Activated naive CD4-positive, alpha-beta T cell treated with anti-CD3 and anti-CD28 coated beads, Interleukin-2, amount 50 U/mL, for 24 hours (primary cell): ENCODE measurements around the gene FBXO22.
"Not testable (repeated sequence)": the region's sequence is repeated elsewhere in the genome, so short reads cannot be mapped to it uniquely, and the experiment has no call there.

Experiments
- H3K27ac Mint-ChIP-seq: one replicate; pipeline ENCODE4 v1.8.0; 2021; ENCODE audit warnings: mild to moderate bottlenecking, mixed read lengths
- H3K27me3 Mint-ChIP-seq: one replicate; pipeline ENCODE4 v1.8.0; 2021; ENCODE audit warnings: mixed read lengths
- H3K36me3 Mint-ChIP-seq: one replicate; pipeline ENCODE4 v1.8.0; 2021; ENCODE audit warnings: mixed read lengths
- H3K4me1 Mint-ChIP-seq: one replicate; pipeline ENCODE4 v1.8.0; 2021; ENCODE audit warnings: mixed read lengths
- H3K4me3 Mint-ChIP-seq: one replicate; pipeline ENCODE4 v1.8.0; 2021; ENCODE audit warnings: mild to moderate bottlenecking, mixed read lengths
- H3K9me3 Mint-ChIP-seq: one replicate; pipeline ENCODE4 v1.8.0; 2021; ENCODE audit warnings: mixed read lengths

Gene FBXO22

DNA sequence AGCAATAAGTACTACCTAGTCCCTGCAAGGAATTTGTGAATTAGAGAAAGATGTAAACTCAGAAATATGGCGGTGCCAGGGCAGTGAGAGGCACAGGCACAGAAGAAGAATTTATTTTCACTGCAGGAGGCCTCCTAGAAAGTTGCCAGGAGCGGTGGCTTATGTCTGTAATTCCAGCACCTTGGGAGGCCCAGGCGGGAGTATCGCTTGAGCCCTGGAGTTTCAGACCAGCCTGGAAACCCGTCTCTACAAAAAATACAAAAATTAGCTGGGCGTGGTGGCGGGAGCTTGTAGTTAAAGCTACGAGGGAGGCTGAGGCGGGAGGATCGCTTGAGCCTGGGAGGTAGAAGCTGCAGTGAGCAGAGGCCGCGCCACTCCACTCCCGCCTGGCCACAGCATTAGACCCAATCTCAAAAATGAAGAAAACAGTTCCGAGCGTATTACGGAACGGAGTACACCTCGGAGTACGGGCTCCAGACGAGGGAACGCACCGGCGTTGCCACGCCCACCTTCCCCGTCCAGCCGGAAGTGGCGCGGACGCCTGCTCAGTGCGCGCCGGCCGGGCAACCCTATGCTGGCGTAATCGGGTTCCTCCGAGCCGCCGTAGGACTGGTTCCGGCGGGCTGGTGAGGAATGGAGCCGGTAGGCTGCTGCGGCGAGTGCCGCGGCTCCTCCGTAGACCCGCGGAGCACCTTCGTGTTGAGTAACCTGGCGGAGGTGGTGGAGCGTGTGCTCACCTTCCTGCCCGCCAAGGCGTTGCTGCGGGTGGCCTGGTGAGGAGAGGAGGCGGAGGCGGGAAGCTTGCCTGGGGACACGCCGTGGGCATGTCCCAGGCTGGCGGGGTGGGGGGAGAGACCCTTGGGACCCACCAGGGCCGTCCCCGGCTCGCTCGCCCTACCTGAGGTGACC, at the start of gene FBXO22:
Gene FBXO22 (plus strand): TSS at position 548 of the 909 bp plus-strand sequence. CDS start 86 bp downstream, at position 634.
- peak within 1 kb of the TSS; percentile 100 for H3K4me3 Mint-ChIP-seq
- peaks cover 53% of the 10 kb centered on the region for H3K4me1 Mint-ChIP-seq
- no peaks in the 10 kb centered on the region for H3K9me3 Mint-ChIP-seq
- H3K36me3 Mint-ChIP-seq, result peaks cover 6% of the 10 kb centered on the region
- peak within 1 kb of the TSS; percentile 99 for H3K27ac Mint-ChIP-seq
- no peaks in the 10 kb centered on the region for H3K27me3 Mint-ChIP-seq

DNA sequence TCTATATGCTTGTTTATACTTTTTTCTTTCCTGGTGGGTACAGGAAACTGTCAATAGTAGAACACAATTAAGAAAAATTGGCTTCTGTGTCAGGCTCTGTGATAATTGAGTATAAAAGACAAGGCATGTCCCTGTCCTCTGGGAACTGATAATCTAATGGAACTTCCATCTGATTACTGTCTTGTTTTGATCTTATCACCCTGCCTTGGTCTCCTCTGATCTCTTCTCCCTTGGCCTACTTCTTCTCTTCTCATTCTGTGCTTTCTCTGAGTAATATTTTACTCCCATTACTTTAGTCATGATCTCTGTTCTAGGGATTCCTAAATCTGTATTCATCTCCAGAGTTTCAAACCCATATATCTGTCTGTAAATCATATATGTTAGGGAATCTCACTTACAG, 45.8 kb upstream of the FBXO22 start:
- Mint-ChIP-seq H3K36me3 (peaks cover 11% of the 10 kb centered on the region), H3K4me1 (peaks cover 42% of the 10 kb centered on the region), H3K27me3 (no peaks in the 10 kb centered on the region), H3K27ac (no peak overlapping the region), H3K4me3 (no peak overlapping the region), H3K9me3 (no peaks in the 10 kb centered on the region)

DNA sequence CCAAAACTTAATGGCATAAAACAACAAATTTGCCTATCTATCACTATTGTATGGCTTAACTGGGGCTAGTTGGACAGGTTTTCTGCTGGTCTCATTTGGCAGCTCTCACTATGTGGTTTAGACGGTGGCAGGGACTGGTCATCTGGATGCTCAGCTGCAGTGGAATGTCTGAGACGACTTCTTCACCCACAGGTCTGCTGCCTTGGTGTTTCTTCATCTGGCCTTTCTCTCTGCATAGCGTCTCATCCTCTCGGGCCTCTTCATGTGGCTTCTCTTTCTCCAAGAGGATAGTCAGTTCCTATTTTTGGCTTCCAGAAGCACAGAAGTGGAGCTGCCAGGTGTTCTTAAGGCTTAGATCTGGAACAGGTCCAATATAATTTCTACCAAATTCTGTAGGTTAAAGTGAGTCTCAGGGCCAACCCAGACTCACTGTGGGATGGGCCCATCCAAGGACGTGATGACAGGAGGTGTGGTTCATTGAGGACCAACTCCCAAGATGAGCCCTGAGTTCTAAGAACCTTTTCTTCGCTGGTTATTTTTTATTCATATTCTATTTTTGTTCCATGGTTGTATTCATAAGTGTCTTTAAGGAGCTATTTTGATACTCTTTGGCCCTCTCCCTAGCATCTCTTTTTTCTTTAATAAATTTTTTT, 41.8 kb upstream of the FBXO22 start:
- peaks cover 19% of the 10 kb centered on the region for H3K36me3 Mint-ChIP-seq
- no peaks in the 10 kb centered on the region for H3K27me3 Mint-ChIP-seq
- H3K27ac Mint-ChIP-seq, result no peak overlapping the region
- no peaks in the 10 kb centered on the region for H3K9me3 Mint-ChIP-seq
- peaks cover 65% of the 10 kb centered on the region for H3K4me1 Mint-ChIP-seq
- no peak overlapping the region for H3K4me3 Mint-ChIP-seq

DNA sequence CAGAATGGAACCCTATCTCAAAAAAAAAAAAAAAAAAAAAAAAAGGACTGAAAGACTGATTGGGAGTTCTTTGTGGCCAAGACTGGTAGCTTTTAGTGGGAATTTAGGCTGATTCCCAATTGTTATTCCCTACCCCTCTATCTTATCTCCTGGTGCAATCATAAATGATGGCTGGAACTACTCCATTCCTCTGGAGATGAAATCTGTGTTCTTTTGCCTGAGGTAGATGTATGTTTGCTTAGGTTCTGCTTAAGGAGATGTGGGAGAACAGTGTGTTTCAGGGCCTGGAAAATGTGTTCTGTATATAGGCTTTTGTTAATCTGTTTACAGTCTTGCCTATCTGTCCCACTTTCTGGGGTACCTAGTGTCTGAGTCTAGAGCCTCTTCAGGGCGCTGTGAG, 40.9 kb upstream of the FBXO22 start:
- H3K4me3 Mint-ChIP-seq, result no peak overlapping the region

DNA sequence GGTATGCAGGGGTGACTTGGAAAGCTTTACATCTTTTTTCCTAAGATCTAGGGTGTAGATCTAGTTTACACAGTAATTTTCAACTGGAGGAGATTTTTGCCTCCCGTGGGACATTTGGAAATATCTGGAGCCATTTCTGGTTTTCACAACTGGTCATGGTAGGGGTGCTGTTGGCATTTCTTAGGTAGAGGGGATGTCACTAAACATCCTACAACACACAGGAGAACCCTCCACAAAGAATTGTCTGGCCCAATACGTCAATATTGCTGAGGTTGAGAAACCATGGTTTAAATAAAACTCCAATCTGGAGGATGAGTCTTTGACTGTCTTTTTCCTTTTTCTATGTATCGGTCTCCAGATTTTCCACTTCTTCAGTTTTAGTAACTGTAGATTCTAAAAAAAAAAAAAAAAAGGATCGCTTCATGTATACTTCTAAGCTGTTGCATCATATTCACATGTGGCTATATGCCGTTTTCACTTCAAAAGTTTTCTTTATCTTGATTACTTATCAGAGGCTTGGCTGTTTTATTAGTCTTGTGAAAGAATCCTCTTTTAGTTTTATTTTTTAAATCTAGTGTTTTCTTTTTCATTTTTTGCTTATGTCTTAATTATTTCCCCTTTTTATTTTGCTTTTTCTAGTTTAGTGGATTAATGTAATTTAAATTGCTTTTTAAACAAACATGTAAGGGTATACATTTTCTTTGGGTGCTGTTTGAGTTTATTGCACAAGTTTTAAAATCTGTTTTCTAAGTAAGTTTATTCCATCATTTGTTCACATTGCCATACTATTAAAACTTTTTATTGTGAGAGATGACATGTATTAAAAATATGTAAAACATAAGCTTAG, 39.2 kb upstream of the FBXO22 start:
- peaks cover 17% of the 10 kb centered on the region for H3K36me3 Mint-ChIP-seq
- no peak overlapping the region for H3K27ac Mint-ChIP-seq
- H3K4me1 Mint-ChIP-seq, result peaks cover 61% of the 10 kb centered on the region
- H3K4me3 Mint-ChIP-seq, result no peak overlapping the region
- no peaks in the 10 kb centered on the region for H3K9me3 Mint-ChIP-seq
- H3K27me3 Mint-ChIP-seq, result no peaks in the 10 kb centered on the region

More for the DNA sequence above, 40.9 kb upstream of the FBXO22 start:
- peaks cover 19% of the 10 kb centered on the region for H3K36me3 Mint-ChIP-seq
- peaks cover 72% of the 10 kb centered on the region for H3K4me1 Mint-ChIP-seq
- no peak overlapping the region for H3K27ac Mint-ChIP-seq
- H3K9me3 Mint-ChIP-seq, result no peaks in the 10 kb centered on the region
- H3K27me3 Mint-ChIP-seq, result no peaks in the 10 kb centered on the region

DNA sequence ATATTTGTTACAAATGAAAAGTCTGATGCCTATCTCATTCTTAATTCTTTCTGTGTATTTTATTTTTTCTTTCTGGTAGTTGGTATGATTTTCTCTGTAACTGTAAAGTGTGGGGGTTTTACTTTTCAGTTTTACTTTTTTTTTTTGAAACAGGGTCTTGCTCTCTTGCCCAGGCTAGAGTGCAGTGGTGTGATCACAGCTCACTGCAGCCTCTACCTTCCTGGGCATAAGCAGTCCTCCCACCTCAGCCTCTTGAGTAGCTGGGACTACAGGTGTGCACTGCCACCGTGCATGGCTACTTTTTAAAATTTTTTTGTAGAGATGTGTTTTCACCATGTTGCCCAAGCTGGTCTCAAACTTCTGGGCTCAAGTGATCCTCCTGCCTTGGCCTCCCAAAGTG, 37.6 kb upstream of the FBXO22 start:
- Mint-ChIP-seq H3K27ac (peak overlapping the region; percentile 35), H3K4me1 (peaks cover 48% of the 10 kb centered on the region), H3K36me3 (peaks cover 17% of the 10 kb centered on the region)
- not testable (repeated sequence) for H3K4me3 Mint-ChIP-seq, H3K27me3 Mint-ChIP-seq, H3K9me3 Mint-ChIP-seq

DNA sequence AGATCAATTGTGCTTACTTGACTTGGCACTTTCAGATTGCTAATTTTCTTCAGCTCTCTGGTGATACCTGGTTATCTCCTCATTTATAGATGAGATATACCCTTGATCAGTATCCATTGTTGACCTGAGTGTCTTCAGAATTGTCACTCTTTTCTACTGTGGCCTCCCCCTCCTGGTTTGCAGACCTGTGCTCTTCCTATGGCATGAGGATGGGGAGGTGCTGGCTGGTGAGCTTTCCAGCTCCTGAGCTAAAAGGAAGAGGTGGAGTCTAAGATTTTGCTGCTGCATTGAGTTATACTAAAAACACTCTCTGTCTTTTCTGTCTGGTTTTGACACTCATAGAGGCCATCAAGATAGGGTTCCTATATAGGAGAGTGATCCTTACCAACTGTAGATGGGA, 36.8 kb upstream of the FBXO22 start:
- Mint-ChIP-seq H3K27ac (no peak overlapping the region), H3K27me3 (no peaks in the 10 kb centered on the region), H3K9me3 (no peaks in the 10 kb centered on the region), H3K4me3 (no peak overlapping the region), H3K4me1 (peaks cover 45% of the 10 kb centered on the region), H3K36me3 (peaks cover 14% of the 10 kb centered on the region)

DNA sequence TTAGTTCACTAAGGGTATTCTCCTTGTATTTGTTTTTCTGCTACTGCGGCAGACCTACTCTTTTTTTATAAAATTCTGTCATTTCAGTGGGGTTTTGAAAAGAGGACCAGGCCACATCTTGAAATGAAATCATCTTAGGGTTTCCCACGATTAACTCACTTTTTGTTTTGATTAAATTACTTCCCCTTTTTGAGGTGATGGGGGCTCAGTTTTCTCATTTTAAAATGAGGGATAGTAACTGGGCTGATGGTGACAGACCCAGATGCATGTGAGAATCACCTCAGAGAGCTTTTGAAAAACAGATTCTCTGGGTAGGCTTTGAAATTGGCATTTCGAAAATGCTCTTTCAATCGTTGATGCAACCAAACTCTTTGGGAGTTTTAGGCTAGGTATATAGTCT, 36.2 kb upstream of the FBXO22 start:
- no peak overlapping the region for H3K27ac Mint-ChIP-seq
- H3K4me1 Mint-ChIP-seq, result peaks cover 45% of the 10 kb centered on the region
- peaks cover 14% of the 10 kb centered on the region for H3K36me3 Mint-ChIP-seq
- H3K9me3 Mint-ChIP-seq, result no peaks in the 10 kb centered on the region
- no peaks in the 10 kb centered on the region for H3K27me3 Mint-ChIP-seq
- no peak overlapping the region for H3K4me3 Mint-ChIP-seq

DNA sequence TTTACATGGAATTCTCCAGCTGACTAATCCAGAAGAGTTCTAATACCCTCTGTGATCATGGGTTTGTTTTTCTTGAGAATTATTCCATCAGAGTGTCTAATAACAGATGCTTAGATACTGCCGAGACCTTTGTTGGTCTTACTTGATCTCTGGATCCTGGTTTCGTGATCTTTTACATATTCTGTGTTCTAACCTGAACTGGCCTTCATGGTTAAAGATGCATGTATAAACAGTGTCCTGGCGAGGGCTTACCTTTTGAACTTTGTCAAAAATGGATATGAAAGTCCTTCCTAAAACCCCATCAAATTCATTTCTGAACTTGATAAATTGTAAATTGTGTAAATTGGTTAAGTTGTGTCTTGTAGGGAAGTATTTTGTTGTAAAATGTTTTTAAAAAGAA, 35.7 kb upstream of the FBXO22 start:
- peaks cover 44% of the 10 kb centered on the region for H3K4me1 Mint-ChIP-seq
- H3K27me3 Mint-ChIP-seq, result no peaks in the 10 kb centered on the region
- H3K4me3 Mint-ChIP-seq, result no peak overlapping the region
- H3K27ac Mint-ChIP-seq, result no peak overlapping the region
- H3K9me3 Mint-ChIP-seq, result no peaks in the 10 kb centered on the region
- peaks cover 13% of the 10 kb centered on the region for H3K36me3 Mint-ChIP-seq

DNA sequence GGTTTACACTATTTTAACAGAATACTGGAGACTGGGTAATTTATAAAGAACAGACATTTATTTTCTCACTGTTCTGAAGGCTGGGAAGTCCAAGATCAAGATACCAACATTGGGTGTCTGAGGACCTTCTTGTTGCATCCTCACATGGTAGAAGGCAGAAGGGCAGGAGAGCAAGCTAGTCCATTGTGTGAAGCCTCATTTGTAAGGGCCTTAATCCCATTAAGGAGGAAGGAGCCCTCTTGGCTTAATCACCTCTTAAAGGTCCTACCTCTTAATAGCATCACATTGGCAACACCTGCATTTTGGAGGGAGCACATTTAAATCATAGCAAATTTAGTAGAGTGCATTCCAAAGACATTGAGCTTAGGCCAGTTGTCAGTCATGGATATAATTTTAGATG, 34.2 kb upstream of the FBXO22 start:
- Mint-ChIP-seq H3K9me3 (no peaks in the 10 kb centered on the region), H3K4me1 (peaks cover 39% of the 10 kb centered on the region), H3K27me3 (no peaks in the 10 kb centered on the region), H3K36me3 (peaks cover 18% of the 10 kb centered on the region), H3K4me3 (no peak overlapping the region), H3K27ac (no peak overlapping the region)

DNA sequence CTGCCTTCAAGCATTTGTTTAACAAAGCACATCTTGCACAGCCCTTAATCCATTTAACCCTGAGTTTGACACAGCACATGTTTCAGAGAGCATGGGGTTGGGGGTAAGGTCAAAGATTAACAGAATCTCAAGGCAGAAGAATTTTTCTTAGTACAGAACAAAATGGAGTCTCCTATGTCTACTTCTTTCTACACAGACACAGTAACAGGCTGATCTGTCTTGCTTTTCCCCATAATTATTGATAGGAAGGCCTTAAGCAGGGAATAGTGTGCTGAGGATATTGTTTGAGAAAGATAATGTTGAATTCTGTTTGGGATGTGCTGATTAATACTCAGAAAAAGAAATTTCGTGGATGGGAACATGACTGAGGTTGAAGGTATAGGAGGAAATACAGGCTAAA, 32.1 kb upstream of the FBXO22 start:
- H3K27ac Mint-ChIP-seq, result not testable (repeated sequence)

DNA sequence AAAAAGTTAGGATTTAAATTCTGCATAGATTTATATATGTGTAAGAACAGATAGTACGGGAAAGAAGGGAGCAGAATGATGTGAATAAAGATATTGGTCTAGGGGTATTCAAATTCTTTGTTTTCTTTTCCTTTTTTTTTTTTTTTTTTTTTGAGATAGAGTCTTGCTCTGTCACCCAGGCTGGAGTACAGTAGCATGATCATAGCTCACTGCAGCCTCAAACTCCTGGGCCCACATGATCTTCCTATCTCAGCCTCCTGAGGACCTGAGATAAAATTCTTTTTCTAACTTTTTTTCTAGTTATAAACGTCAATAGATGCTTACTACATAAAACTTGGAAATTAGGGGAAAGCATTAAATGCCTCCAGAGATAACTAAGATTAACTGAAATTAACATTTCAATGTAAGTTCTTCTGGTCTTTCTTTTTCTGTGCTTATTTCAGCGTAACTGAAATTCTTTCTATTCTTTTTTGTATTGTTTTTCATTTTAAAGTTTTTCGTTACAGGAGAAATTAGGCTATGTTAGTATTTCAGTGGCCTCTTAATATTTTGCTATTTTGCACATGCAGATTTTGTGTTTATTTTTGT, 31.2 kb upstream of the FBXO22 start:
- H3K36me3 Mint-ChIP-seq, result peaks cover 19% of the 10 kb centered on the region
- H3K4me1 Mint-ChIP-seq, result peaks cover 10% of the 10 kb centered on the region
- H3K27ac Mint-ChIP-seq, result no peak overlapping the region
- H3K27me3 Mint-ChIP-seq, result no peaks in the 10 kb centered on the region
- H3K4me3 Mint-ChIP-seq, result no peak overlapping the region
- H3K9me3 Mint-ChIP-seq, result no peaks in the 10 kb centered on the region

More for the DNA sequence above, 32.1 kb upstream of the FBXO22 start:
- H3K9me3 Mint-ChIP-seq, H3K4me3 Mint-ChIP-seq, H3K27me3 Mint-ChIP-seq: not testable (repeated sequence)
- Mint-ChIP-seq H3K4me1 (peaks cover 19% of the 10 kb centered on the region), H3K36me3 (peaks cover 19% of the 10 kb centered on the region)

DNA sequence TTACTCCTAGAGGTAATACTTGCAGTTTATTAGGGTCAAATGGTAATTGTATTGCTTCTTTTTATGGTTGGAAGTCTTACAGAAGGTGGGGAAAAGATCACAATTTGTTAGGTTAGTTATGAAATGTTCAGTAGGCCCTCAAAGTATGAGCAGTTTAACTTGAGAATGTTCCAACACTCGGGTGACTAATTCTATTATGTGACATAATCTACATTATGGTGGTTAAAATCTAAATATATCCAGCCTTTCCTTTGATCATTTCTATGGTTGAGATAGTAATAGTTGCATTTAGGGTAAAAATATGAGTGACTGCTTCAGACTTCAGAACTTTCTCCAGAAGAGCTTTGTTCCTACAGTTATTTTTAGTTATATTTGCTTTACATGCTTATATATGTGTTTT, 19.6 kb upstream of the FBXO22 start:
- no peaks in the 10 kb centered on the region for H3K27me3 Mint-ChIP-seq
- H3K4me1 Mint-ChIP-seq, result peaks cover 4% of the 10 kb centered on the region
- peaks cover 10% of the 10 kb centered on the region for H3K36me3 Mint-ChIP-seq
- H3K9me3 Mint-ChIP-seq, result no peaks in the 10 kb centered on the region
- H3K27ac Mint-ChIP-seq, result peak overlapping the region; percentile 23
- H3K4me3 Mint-ChIP-seq, result no peak overlapping the region

DNA sequence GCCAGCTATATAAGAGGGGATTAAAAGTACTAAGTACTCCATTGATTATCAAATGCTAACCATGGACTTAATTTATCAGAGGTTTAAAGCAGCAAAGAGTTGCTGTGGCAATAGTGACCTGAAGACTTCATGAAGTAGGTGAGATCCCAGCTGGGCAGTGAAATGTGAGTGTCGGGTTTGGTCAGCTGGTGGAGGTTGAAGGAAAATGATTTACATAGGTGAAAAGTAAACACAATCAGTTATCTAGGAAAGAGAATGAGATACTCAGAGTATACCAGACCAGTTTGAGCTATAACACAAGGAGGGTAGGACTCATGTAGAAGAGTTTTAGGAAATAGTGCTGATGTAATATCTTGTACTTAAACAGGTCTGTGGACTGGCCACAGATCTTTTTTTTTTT, 16.5 kb upstream of the FBXO22 start:
- H3K27me3 Mint-ChIP-seq, result no peaks in the 10 kb centered on the region
- peaks cover 13% of the 10 kb centered on the region for H3K36me3 Mint-ChIP-seq
- H3K4me1 Mint-ChIP-seq, result peaks cover 16% of the 10 kb centered on the region
- no peak overlapping the region for H3K27ac Mint-ChIP-seq
- H3K9me3 Mint-ChIP-seq, result no peaks in the 10 kb centered on the region
- H3K4me3 Mint-ChIP-seq, result no peak overlapping the region

DNA sequence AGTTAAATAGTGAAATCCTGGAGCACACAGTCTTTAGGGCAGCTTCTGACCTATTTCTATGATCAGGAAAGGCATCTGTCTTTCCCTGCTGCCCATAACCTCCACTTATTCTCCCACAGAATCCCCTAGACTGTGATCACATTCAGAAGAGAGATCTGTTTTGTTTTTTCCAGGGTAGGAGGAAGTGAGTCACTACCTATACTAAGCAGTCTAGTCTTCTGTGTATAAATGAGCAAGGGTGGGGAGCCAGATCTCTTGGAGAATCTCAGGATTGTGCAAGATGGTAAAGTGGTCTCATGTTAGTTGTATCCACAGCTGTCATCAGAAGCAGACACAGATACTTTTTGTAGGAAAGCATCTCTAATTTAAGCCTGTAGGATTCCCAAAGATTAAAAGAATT, 11.8 kb upstream of the FBXO22 start:
- Mint-ChIP-seq H3K27me3 (no peaks in the 10 kb centered on the region), H3K27ac (no peak overlapping the region), H3K9me3 (no peaks in the 10 kb centered on the region), H3K36me3 (peaks cover 9% of the 10 kb centered on the region), H3K4me3 (no peak overlapping the region), H3K4me1 (peaks cover 14% of the 10 kb centered on the region)
